ENCODE results near the gene ZNF827.
"Not testable (repeated sequence)": the region's sequence is repeated elsewhere in the genome, so short reads cannot be mapped to it uniquely, and the experiment has no call there.

Gene ZNF827

GRCh38 chr4:145843639-145844038 is 95.0 kb downstream of the ZNF827 start:
- Mint-ChIP-seq H3K36me3 (ENCODE audit: low read depth) (peaks cover 85% of the 10 kb centered on the region), H3K4me3 (no peak overlapping the region), H3K4me1 (ENCODE audit: low read depth) (peaks cover 48% of the 10 kb centered on the region), H3K27ac (peak overlapping the region; percentile 78), H3K9me3 (no peaks in the 10 kb centered on the region), H3K27me3 (no peaks in the 10 kb centered on the region)

- H3K4me3 Mint-ChIP-seq = no peak overlapping the region
- no peak overlapping the region for H3K27ac Mint-ChIP-seq
- no peaks in the 10 kb centered on the region for H3K27me3 Mint-ChIP-seq
- peaks cover 80% of the 10 kb centered on the region for H3K36me3 Mint-ChIP-seq (ENCODE audit: low read depth)
- H3K4me1 Mint-ChIP-seq (ENCODE audit: low read depth) = peaks cover 48% of the 10 kb centered on the region
- no peaks in the 10 kb centered on the region for H3K9me3 Mint-ChIP-seq
Observed at GRCh38 chr4:145843148-145843547, 95.5 kb downstream of the ZNF827 start.

GRCh38 chr4:145842224-145842887 is 96.3 kb downstream of the ZNF827 start:
- no peak overlapping the region for H3K27ac Mint-ChIP-seq
- H3K4me3 Mint-ChIP-seq = no peak overlapping the region
- peaks cover 72% of the 10 kb centered on the region for H3K36me3 Mint-ChIP-seq (ENCODE audit: low read depth)
- H3K27me3 Mint-ChIP-seq = no peaks in the 10 kb centered on the region
- H3K9me3 Mint-ChIP-seq = no peaks in the 10 kb centered on the region
- peaks cover 45% of the 10 kb centered on the region for H3K4me1 Mint-ChIP-seq (ENCODE audit: low read depth)

- Mint-ChIP-seq H3K27me3 (no peaks in the 10 kb centered on the region), H3K27ac (no peak overlapping the region), H3K4me3 (no peak overlapping the region), H3K4me1 (ENCODE audit: low read depth) (peaks cover 39% of the 10 kb centered on the region), H3K36me3 (ENCODE audit: low read depth) (peaks cover 65% of the 10 kb centered on the region), H3K9me3 (no peaks in the 10 kb centered on the region)
Observed at GRCh38 chr4:145840801-145841200, 97.8 kb downstream of the ZNF827 start.

GRCh38 chr4:145840162-145840768 is 98.4 kb downstream of the ZNF827 start:
- H3K4me3 Mint-ChIP-seq = no peak overlapping the region
- no peak overlapping the region for H3K27ac Mint-ChIP-seq
- H3K4me1 Mint-ChIP-seq (ENCODE audit: low read depth) = peaks cover 35% of the 10 kb centered on the region
- H3K36me3 Mint-ChIP-seq (ENCODE audit: low read depth) = peaks cover 61% of the 10 kb centered on the region
- H3K27me3 Mint-ChIP-seq = no peaks in the 10 kb centered on the region
- H3K9me3 Mint-ChIP-seq = no peaks in the 10 kb centered on the region

- H3K36me3 Mint-ChIP-seq (ENCODE audit: low read depth) = peaks cover 58% of the 10 kb centered on the region
- H3K9me3 Mint-ChIP-seq = no peaks in the 10 kb centered on the region
- peaks cover 26% of the 10 kb centered on the region for H3K4me1 Mint-ChIP-seq (ENCODE audit: low read depth)
- H3K27me3 Mint-ChIP-seq = no peaks in the 10 kb centered on the region
- no peak overlapping the region for H3K4me3 Mint-ChIP-seq
- H3K27ac Mint-ChIP-seq = no peak overlapping the region
Observed at GRCh38 chr4:145839151-145839550, 99.5 kb downstream of the ZNF827 start.

- H3K4me3 Mint-ChIP-seq, H3K27me3 Mint-ChIP-seq, H3K9me3 Mint-ChIP-seq: not testable (repeated sequence)
- Mint-ChIP-seq H3K36me3 (ENCODE audit: low read depth) (peaks cover 51% of the 10 kb centered on the region), H3K4me1 (ENCODE audit: low read depth) (peaks cover 54% of the 10 kb centered on the region), H3K27ac (peak overlapping the region; percentile 78)
Observed at GRCh38 chr4:145832384-145832783, 106.2 kb downstream of the ZNF827 start.

- Mint-ChIP-seq H3K27me3 (no peaks in the 10 kb centered on the region), H3K4me3 (peak overlapping the region; percentile 26), H3K9me3 (no peaks in the 10 kb centered on the region), H3K27ac (peak overlapping the region; percentile 45), H3K36me3 (ENCODE audit: low read depth) (peaks cover 58% of the 10 kb centered on the region), H3K4me1 (ENCODE audit: low read depth) (peaks cover 54% of the 10 kb centered on the region)
Observed at GRCh38 chr4:145830699-145831098, 107.9 kb downstream of the ZNF827 start.

GRCh38 chr4:145829629-145830395 is 108.8 kb downstream of the ZNF827 start:
- peak overlapping the region; percentile 74 for H3K4me3 Mint-ChIP-seq
- no peaks in the 10 kb centered on the region for H3K27me3 Mint-ChIP-seq
- peaks cover 54% of the 10 kb centered on the region for H3K4me1 Mint-ChIP-seq (ENCODE audit: low read depth)
- H3K27ac Mint-ChIP-seq = peak overlapping the region; percentile 94
- H3K36me3 Mint-ChIP-seq (ENCODE audit: low read depth) = peaks cover 62% of the 10 kb centered on the region
- H3K9me3 Mint-ChIP-seq = no peaks in the 10 kb centered on the region

GRCh38 chr4:145828802-145829485 is 109.7 kb downstream of the ZNF827 start:
- H3K27me3 Mint-ChIP-seq = no peaks in the 10 kb centered on the region
- H3K4me1 Mint-ChIP-seq (ENCODE audit: low read depth) = peaks cover 58% of the 10 kb centered on the region
- H3K27ac Mint-ChIP-seq = peak overlapping the region; percentile 94
- H3K4me3 Mint-ChIP-seq = peak overlapping the region; percentile 74
- H3K36me3 Mint-ChIP-seq (ENCODE audit: low read depth) = peaks cover 65% of the 10 kb centered on the region
- no peaks in the 10 kb centered on the region for H3K9me3 Mint-ChIP-seq

GRCh38 chr4:145827885-145828284 is 110.7 kb downstream of the ZNF827 start:
- Mint-ChIP-seq H3K27me3 (no peaks in the 10 kb centered on the region), H3K4me3 (no peak overlapping the region), H3K27ac (peak overlapping the region; percentile 94), H3K9me3 (no peaks in the 10 kb centered on the region), H3K4me1 (ENCODE audit: low read depth) (peaks cover 59% of the 10 kb centered on the region), H3K36me3 (ENCODE audit: low read depth) (peaks cover 68% of the 10 kb centered on the region)

GRCh38 chr4:145825255-145825654 is 113.4 kb downstream of the ZNF827 start:
- H3K9me3 Mint-ChIP-seq = no peaks in the 10 kb centered on the region
- peak overlapping the region; percentile 40 for H3K27ac Mint-ChIP-seq
- H3K36me3 Mint-ChIP-seq (ENCODE audit: low read depth) = peaks cover 73% of the 10 kb centered on the region
- no peaks in the 10 kb centered on the region for H3K27me3 Mint-ChIP-seq
- H3K4me1 Mint-ChIP-seq (ENCODE audit: low read depth) = peaks cover 48% of the 10 kb centered on the region
- no peak overlapping the region for H3K4me3 Mint-ChIP-seq

GRCh38 chr4:145824463-145824862 is 114.2 kb downstream of the ZNF827 start:
- H3K27me3 Mint-ChIP-seq = no peaks in the 10 kb centered on the region
- H3K36me3 Mint-ChIP-seq (ENCODE audit: low read depth) = peaks cover 81% of the 10 kb centered on the region
- H3K4me3 Mint-ChIP-seq = no peak overlapping the region
- H3K27ac Mint-ChIP-seq = peak overlapping the region; percentile 2
- H3K9me3 Mint-ChIP-seq = no peaks in the 10 kb centered on the region
- peaks cover 40% of the 10 kb centered on the region for H3K4me1 Mint-ChIP-seq (ENCODE audit: low read depth)

- Mint-ChIP-seq H3K9me3 (no peaks in the 10 kb centered on the region), H3K27me3 (no peaks in the 10 kb centered on the region), H3K4me1 (ENCODE audit: low read depth) (peaks cover 33% of the 10 kb centered on the region), H3K4me3 (no peak overlapping the region), H3K27ac (peak overlapping the region; percentile 65), H3K36me3 (ENCODE audit: low read depth) (peaks cover 88% of the 10 kb centered on the region)
Observed at GRCh38 chr4:145823743-145824142, 114.9 kb downstream of the ZNF827 start.

- H3K27me3 Mint-ChIP-seq = no peaks in the 10 kb centered on the region
- peak overlapping the region; percentile 82 for H3K27ac Mint-ChIP-seq
- no peak overlapping the region for H3K4me3 Mint-ChIP-seq
- peaks cover 22% of the 10 kb centered on the region for H3K4me1 Mint-ChIP-seq (ENCODE audit: low read depth)
- H3K36me3 Mint-ChIP-seq (ENCODE audit: low read depth) = peaks cover 88% of the 10 kb centered on the region
- H3K9me3 Mint-ChIP-seq = no peaks in the 10 kb centered on the region
Observed at GRCh38 chr4:145822581-145822980, 116.0 kb downstream of the ZNF827 start.
